GM19099 (cell line): ENCODE data around the gene CTBP2.

Experiments used
- POLR2A ChIP-seq: IDR thresholded peaks from 3 replicates; pipeline ENCODE4 v1.6.1; 2011; ENCODE audit warnings: low read depth; ENCODE audit not compliant: insufficient read length; ENCODE audit errors: extremely low read depth

Gene CTBP2

DNA sequence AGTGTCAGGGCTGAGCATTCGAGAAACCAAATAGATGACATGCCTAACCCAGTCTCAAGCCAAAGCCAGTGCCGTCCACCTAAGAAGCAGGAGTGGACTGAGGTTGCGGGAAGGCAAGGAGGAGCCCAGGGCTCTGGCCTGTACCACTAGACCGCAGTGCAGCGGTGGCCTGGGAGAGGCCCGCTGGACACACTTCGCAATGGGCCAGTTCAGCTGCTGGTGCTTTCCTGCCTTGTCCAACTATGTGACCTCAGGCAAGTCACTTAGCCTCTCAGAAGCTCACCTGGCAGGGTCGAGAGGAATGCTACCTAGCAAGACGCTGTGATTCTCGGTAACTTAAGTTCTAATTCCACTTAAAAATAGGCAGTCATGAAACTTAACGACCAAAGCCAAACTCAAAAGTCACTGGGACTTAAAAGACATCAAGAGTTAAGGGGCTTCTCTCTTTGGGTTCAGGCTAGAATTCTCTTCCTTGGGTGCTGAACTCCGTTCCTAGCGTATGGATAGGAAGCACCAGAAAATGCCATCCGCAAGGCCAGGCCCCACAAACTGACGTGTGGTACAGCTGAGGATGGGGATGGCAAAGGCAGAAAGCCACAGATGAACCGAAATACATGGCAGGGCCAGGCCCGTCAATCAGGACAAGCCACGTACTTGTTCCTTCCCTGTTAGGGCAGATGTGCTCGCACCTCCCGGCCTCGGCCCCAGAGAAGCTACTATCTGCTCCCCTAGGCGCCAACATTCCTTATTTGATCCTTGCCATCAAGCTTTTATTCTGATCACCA, 34.2 kb downstream of the CTBP2 start:
- TF ChIP-seq POLR2A: no peak

DNA sequence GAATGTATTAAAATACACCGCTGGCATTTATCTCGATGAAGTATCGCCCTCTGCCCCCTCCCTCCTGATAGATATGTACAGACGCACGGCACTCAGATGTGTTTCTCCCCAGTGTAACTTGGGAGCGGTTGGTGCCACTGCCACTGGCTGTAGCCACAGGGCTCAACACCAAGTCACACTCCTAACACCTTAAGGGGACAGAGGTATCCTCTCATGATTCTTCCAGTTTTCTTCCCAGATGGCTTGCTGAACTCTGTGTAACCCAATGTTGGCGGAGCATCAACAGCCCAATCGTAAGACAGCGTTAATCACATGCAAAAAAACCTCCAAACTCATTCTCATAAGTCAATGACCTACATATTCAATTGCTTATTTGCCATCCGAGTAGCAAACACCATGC, 35.5 kb downstream of the CTBP2 start:
- TF ChIP-seq POLR2A: no peak

DNA sequence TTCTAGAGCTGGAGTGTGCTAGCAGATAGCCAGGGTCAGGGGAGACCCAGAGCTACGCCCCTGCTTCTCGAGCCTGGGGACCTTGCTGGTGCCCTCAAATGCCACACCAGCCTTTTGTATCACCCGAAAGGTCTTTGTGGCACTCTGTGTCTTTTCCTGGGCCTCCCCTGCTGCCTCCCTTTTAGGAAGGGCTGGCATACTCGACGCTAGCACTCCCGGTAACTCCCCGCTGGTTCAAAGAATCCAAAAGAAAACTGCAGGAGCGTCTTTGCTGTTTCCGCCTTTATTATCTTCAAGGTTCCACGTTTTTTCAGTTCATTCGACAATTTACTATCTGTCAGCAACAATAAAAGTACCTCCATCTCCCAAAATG, 36.3 kb downstream of the CTBP2 start:
- no peak for TF ChIP-seq POLR2A

DNA sequence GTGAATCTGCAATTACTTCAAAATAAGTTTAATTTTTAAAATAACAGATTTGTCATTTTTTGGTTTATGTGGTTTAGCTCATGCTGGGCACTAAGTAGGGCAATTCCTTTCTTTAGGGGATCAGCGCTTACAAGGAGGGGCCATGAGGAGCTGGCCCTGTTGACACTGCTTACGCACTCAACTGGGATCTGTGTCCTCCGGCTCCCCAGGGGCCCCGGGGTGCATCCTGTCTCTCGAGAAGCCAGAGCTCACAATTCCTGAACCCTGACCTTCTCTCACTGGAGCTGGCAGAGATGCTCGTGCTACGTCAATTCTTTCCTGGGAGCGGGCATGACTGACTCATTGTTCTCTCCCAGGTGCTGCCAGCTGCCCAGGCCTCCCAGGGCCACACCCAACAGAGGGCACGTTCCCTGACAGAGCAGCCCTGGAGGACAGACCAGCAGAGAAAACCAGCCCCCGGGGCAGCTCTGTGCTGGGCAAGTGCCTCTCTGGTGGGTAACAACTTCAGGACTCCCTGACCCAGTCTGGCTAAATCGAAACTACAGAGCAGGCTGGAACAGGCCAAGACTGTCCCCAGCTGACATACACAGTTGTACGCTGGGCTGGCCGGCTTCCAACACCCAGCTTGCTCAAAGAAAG, 36.8 kb downstream of the CTBP2 start:
- no peak for TF ChIP-seq POLR2A

DNA sequence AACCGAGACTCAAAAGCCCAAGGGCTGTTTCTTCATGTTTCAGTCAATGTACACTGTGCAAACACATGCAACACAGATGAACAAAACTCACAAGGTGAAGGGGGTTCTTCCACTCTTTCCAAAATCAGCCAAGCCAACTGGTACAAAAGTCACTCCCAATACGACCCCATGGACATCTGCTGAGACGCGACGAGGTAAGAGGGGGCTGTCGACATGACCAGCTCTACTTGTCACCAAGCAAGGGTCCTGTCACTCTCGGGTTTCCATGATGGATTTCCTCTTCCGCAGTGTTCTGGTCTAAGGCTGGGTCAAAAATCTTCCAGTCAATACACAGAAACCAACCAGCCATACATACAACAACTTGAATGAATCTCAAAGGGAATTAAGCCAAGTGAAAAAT, 37.8 kb downstream of the CTBP2 start:
- TF ChIP-seq POLR2A: no peak

DNA sequence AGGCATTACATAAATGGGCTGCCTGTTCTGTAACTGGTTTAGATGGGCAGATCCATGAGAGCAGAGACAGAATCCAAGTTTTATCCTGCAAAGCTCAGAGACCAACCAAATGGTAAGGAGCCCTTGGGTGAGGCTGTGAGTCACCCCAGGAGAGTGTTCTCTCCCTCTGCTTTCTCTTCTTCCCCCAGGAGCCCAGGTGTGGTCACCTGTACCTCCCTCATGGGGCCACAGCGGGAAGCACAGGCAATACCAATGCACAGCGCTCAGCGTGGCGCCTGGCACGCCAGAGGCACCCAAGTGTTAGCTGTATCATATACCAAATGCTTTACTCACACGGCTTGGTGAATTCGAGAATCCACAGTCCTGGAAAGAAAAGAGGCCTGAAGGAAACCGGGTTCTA, 39.4 kb downstream of the CTBP2 start:
- no peak for TF ChIP-seq POLR2A

DNA sequence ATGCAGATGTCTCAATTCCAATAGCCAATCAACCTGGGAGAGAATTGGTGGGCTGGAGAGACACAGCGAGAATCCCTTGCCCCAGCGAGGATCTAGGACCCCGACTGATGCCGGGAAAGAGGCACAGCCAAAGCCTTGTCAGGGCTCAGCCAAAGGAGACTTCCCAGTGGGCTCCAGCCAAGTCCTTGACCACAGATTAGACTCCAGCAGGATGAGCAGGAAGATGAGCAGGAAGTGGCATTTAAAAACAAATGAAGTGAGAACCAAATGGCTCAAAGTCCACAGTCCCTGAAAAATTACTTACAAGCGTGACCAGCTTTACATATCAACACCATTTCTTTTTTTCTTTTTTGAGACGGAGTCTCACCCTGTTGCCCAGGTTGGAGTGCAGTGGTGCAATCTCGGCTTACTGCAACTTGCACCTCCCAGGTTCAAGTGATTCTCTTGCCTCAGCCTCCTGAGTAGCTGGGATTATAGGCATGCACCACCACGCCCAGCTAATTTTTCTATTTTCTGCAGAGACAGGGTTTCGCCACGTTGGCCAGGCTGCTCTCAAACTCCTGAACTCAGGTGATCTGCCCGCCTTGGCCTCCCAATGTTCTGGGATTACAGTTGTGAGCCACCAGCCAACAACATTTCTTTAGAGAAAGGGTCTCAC, 40.2 kb downstream of the CTBP2 start:
- TF ChIP-seq POLR2A: no peak

DNA sequence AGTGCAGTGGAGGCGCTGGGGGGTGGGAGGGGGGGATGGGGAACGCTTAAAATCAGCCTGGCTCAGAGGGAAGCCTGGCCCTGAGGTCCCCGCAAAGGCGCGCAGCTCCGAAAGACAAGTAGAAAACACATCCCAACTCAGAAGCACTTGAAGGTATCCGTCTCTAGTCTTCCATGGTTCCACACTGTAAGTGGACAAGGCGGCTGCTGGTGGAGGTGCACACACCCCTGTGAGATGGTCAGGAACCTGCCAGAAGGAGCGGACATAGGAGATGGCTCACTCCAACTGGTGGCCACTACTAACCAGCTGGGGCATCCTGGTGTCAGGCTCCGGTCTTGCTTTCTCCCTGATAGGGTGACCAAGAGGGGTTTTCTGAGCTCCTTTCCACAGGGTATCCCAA, 41.7 kb downstream of the CTBP2 start:
- TF ChIP-seq POLR2A: no peak

DNA sequence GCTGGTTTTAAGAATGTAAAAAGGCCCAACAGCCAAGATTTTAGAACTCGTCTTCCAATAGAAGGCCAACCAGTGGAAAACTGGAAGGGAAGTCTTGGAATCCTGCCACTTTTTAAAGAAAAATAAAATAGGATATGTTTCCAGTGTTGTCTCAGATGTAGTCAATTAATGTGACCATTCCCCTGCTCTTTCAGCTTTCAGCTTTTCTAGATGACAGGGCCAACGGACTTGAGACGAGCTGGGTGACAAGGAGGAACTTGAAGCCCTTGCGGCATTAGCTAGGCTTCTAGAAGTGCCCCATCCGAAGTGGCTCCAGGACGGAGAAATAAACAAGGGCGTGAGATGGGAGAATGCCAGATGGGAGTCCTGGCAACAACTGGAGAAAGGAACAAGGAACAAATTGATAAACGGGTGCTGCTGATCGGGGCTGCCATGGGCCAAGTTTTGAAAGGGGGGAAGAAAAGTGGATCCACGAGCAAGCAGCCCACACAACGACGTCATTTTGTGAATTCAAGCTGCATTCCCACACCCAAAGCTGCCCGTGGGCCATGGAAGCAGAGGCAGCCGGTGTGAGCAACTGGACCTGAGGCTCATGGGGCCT, 42.3 kb downstream of the CTBP2 start:
- TF ChIP-seq POLR2A: no peak

DNA sequence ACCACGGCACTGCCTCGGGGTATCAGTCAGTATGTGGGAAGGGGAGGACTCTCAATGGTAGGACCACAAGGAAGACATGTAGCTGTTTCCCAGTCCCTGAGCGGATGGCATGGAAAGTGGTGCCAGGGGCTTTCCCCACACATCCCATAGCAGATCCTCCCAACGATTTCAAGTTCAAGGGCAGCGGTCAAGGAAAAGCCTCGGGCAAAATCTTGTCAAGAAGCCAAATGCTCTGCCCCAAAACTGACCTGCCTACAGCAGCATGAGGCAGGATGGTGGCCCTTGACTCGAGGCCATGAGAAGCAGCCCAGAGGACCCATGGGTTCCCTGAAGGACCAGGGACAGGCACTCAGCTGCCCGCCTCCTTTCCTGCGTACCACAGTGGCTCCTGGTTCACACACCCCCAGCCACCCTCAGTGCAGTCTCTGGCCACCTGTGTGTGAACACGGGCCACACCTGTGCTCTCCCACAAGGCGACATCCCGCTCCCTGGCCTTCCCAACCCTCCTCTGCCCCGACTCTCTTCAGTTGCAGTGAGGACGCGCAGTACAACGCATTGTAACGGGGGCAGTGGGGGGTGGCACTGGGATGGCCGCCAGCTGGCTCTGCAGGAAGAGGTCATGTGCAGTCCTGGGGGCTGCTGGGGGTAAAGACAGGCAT, 43.6 kb downstream of the CTBP2 start:
- TF ChIP-seq POLR2A: no peak

DNA sequence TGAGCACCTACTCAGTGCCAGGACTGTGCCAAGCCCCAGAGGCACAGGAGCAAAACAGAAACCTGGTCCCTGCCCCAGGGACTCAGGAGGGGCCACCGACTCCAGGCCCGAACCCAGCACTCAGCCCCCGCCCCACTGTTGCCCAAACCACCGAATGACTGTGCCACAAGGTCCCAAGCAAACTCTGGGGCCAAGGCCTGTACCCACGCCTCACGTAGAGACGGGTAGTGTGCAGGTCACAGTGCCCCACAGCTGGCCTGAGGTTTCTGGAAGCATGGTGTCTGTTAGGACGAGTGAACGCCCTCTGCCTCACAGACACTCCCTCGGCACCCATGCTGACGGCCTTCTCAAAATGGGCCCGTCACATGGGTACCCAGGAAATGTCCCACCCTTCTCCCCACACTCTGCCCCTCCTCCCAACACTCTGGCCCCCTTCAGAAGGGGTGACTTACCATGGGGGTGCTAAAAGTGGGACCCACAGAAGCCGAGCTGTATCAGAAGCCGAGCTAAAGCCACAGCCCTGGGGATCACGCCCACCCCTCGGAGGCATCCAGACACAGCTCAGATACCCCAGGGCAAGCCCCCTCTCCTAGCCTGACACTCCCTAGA, 44.2 kb downstream of the CTBP2 start:
- no peak for TF ChIP-seq POLR2A

DNA sequence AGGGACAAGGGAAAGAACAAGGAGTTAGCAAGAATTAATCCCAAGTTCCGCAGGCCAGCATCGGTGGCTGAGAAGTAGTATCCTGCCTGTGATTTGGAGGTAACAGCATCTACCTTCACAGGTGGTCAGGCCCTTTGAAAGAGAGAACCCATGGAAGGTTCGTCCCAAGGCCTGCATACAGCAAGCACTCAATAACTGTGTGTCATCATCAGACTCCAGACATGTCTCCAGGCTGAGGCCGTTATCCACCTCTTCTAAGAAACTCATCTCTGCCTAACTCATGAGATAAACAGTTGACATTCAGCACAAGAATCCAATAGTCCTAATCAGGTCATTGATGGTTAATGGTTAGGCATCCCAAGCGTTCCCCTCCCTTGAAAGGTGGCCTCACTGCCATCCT, 45.0 kb downstream of the CTBP2 start:
- TF ChIP-seq POLR2A: no peak

DNA sequence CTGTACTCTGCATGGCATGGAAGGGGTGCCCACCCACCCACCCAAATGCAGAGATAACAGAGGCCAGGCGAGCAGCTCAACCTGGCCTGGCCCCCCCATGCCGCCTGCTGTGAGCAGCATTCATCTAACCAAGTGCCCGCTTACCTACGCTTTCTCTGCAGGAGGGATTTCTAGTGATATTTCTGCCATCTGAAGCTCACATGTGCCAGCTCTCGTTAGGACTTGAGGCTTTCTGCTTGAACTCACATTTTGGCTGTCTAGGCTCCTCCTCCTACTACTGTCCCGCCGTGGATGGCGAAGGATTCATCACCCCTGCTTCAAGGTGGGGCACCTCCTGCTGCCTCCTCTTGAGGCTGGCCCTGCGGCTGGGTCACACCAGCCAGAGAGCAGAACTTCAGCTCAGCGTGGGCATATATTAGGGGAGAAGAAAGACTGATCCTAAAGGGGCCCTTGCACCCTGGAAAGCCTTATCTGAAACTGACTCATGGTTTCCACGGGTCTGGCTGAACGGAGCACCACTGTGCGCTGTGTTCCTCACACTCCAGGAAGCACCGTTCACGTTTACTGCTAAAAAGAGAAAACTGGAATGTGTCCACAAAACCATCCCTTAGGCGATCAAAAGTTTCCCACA, 45.5 kb downstream of the CTBP2 start:
- no peak for TF ChIP-seq POLR2A

DNA sequence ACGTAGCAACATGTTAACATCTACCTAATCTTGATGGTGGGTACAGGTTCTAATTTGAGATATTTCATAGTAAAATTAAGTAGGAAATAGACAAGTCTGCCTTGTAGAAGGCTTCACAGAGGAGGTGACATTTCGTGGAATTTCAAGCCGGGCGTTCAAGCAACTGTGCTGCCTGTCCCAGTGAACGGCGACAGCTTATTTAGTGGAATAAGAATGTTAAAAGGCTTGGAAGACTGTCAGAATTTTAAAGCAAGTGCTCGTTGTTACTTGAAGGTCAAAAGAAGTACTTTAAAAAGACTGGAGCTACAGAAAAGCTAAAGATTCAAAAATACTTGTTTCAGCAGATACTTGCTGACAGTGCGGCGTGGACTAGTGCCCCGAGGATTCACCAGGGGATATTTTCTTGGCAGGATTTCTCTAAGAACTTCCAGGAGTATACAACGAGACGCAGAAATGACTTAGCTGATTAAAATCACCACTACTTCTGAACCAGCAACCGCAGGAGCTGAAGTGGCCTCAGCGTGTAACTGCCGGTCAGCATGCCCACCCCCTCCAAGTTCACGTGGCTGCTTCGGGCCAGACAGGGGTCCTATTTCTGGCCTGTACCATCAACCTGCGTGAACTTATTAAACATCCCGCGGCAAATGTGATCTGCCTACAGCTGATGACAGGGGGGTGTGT, 46.5 kb downstream of the CTBP2 start:
- TF ChIP-seq POLR2A: no peak

DNA sequence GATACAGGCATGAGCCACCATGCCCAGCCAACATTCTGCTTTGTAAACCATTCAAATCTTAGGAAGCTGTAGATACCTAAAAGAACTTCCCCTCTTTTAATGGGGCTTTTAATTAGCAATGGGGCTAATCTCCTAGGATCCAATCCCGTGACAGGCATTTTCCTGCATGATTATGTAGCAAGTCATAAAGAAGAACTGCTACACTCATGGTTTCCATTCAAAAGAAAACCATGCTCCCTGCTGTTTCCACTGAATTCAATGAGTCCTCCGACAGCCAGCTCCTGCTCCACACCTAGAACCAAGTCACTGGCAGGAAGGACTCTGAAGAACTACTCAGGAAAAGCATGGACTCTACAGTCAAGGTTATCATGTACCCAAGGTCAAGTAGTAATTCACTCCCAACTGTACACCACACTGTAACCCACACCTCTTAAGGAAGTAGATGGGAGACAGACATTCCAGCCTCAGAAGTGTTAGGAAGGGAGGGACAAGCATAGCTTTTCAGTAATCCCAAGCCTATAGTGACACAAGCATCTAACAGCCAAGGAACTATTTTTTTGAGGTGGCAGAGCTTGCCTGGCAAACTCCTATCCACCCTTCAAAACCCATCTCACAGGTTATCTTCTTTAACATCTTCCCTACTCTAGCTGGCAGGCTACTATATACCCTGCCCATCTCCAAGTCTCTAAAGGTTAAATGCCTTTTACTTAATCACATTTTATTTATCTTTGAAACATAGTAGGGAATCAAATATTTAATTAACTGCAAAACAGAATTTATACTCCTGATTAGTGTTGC, 47.5 kb downstream of the CTBP2 start:
- no peak for TF ChIP-seq POLR2A
